KMS-11 (cell line): ENCODE measurements around the gene TMEM143.

Source experiments
- H2AFZ ChIP-seq: fragments of 200-600 bp; sonication (generic); 2 replicates; pipeline ENCODE4 v1.6.1; 2016; ENCODE audit warnings: antibody characterized with exemption, mixed run types, low read depth
- H3K27ac ChIP-seq: fragments of 200-600 bp; sonication (generic); 2 replicates; pipeline ENCODE4 v1.6.1; 2016; ENCODE audit warnings: mild to moderate bottlenecking, mixed run types
- H3K27me3 ChIP-seq: fragments of 200-600 bp; sonication (generic); 2 replicates; pipeline ENCODE4 v1.6.1; 2017; ENCODE audit warnings: mild to moderate bottlenecking, low read depth, mixed run types, moderate library complexity; ENCODE audit not compliant: insufficient read depth
- H3K36me3 ChIP-seq: fragments of 200-600 bp; sonication (generic); 2 replicates; pipeline ENCODE4 v1.6.1; 2017; ENCODE audit warnings: mild to moderate bottlenecking, mixed run types; ENCODE audit not compliant: insufficient read depth
- H3K4me1 ChIP-seq: fragments of 200-600 bp; sonication (generic); 2 replicates; pipeline ENCODE4 v1.6.1; 2016; ENCODE audit warnings: mild to moderate bottlenecking, low read depth, mixed run types; ENCODE audit not compliant: poor library complexity, severe bottlenecking
- H3K4me2 ChIP-seq: fragments of 200-600 bp; sonication (generic); 2 replicates; pipeline ENCODE4 v1.7.0; 2016; ENCODE audit warnings: mild to moderate bottlenecking, mixed run types
- H3K4me3 ChIP-seq: fragments of 200-600 bp; sonication (generic); IDR thresholded peaks from 2 replicates; pipeline ENCODE4 v1.6.1; 2017; ENCODE audit warnings: low read depth, low read length, mixed read lengths; ENCODE audit not compliant: insufficient read depth
- H3K79me2 ChIP-seq: fragments of 200-600 bp; sonication (generic); 2 replicates; pipeline ENCODE4 v1.6.1; 2016; ENCODE audit warnings: low read depth, mixed run types; ENCODE audit not compliant: insufficient read depth
- H3K9ac ChIP-seq: fragments of 200-600 bp; sonication (generic); 2 replicates; pipeline ENCODE4 v1.6.1; 2016; ENCODE audit warnings: mild to moderate bottlenecking, mixed run types
- H4K20me1 ChIP-seq: fragments of 200-600 bp; sonication (generic); 2 replicates; pipeline ENCODE4 v1.6.1; 2016; ENCODE audit warnings: mild to moderate bottlenecking, mixed run types; ENCODE audit not compliant: insufficient read depth
- CTCF ChIP-seq: fragments of 200-600 bp; sonication (generic); conservative IDR thresholded peaks from 2 replicates; pipeline ENCODE4 v1.6.1; 2017; ENCODE audit warnings: low read depth, mild to moderate bottlenecking, antibody characterized with exemption, low read length, moderate library complexity, mixed read lengths

The TMEM143 gene

GRCh38 chr19:48342841-48343540 is 20.7 kb downstream of the TMEM143 start:
- no peak for TF ChIP-seq CTCF
- H3K9ac ChIP-seq, result no peak overlapping the region
- H3K79me2 ChIP-seq, result no peaks in the 10 kb centered on the region
- no peak overlapping the region for H2AFZ ChIP-seq
- H3K27me3 ChIP-seq, result no peaks in the 10 kb centered on the region
- no peaks in the 10 kb centered on the region for H3K4me1 ChIP-seq
- no peaks in the 10 kb centered on the region for H4K20me1 ChIP-seq
- no peak overlapping the region for H3K27ac ChIP-seq
- H3K4me2 ChIP-seq, result no peak overlapping the region
- H3K4me3 ChIP-seq, result no peak overlapping the region
- no peaks in the 10 kb centered on the region for H3K36me3 ChIP-seq

- H4K20me1 ChIP-seq, result no peaks in the 10 kb centered on the region
- H3K4me2 ChIP-seq, result no peak overlapping the region
- H3K4me3 ChIP-seq, result no peak overlapping the region
- H3K9ac ChIP-seq, result no peak overlapping the region
- no peak for TF ChIP-seq CTCF
- no peaks in the 10 kb centered on the region for H3K27me3 ChIP-seq
- no peak overlapping the region for H2AFZ ChIP-seq
- H3K27ac ChIP-seq, result no peak overlapping the region
- H3K79me2 ChIP-seq, result no peaks in the 10 kb centered on the region
- no peaks in the 10 kb centered on the region for H3K36me3 ChIP-seq
- no peaks in the 10 kb centered on the region for H3K4me1 ChIP-seq
Measured at GRCh38 chr19:48342414-48342738, 21.4 kb downstream of the TMEM143 start.

GRCh38 chr19:48341515-48342413 is 22.0 kb downstream of the TMEM143 start:
- TF ChIP-seq CTCF, result no peak
- Histone ChIP-seq H3K4me2 (no peak overlapping the region), H3K79me2 (no peaks in the 10 kb centered on the region), H3K27me3 (no peaks in the 10 kb centered on the region), H3K27ac (no peak overlapping the region), H3K4me1 (no peaks in the 10 kb centered on the region), H3K36me3 (no peaks in the 10 kb centered on the region), H2AFZ (no peak overlapping the region), H3K9ac (no peak overlapping the region), H4K20me1 (no peaks in the 10 kb centered on the region), H3K4me3 (no peak overlapping the region)

- no peak overlapping the region for H2AFZ ChIP-seq
- no peaks in the 10 kb centered on the region for H3K79me2 ChIP-seq
- H3K9ac ChIP-seq, result no peak overlapping the region
- no peak overlapping the region for H3K4me2 ChIP-seq
- H3K27me3 ChIP-seq, result no peaks in the 10 kb centered on the region
- no peak overlapping the region for H3K27ac ChIP-seq
- H3K36me3 ChIP-seq, result no peaks in the 10 kb centered on the region
- H3K4me1 ChIP-seq, result no peaks in the 10 kb centered on the region
- no peak for TF ChIP-seq CTCF
- no peaks in the 10 kb centered on the region for H4K20me1 ChIP-seq
- no peak overlapping the region for H3K4me3 ChIP-seq
Measured at GRCh38 chr19:48340995-48341394, 22.7 kb downstream of the TMEM143 start.
